HepG2 (cell line): ENCODE measurements around the gene FEV. TPM values are rescaled to one million over a fixed set of nuclear protein-coding genes. Genes with fewer than 3 reads are reported as not detected.

Experiments
- ATAC-seq: fragments of 200-7000 bp; cut with Tn5 transposase; 3 replicates; pipeline ENCODE4 v1.9.1; 2020; ENCODE audit warnings: mild to moderate bottlenecking, moderate library complexity
- BruUV-seq: library from RNA; stranded (reverse); fragments of 400-500 nt; replicated peaks from 2 replicates; lab custom pipeline; 2021; lab: Mats Ljungman, UMichigan
- CTCF ChIA-PET: fragments of 300-600 bp; formaldehyde crosslinking; extraction: SDS; loops from one replicate; lab custom pipeline; 2021; ENCODE audit warnings: low total read pairs, inconsistent platforms, low intra/inter-chr PET ratio; lab: Yijun Ruan, JAX
- POLR2A ChIA-PET: fragments of 350-600 bp; sonication (Branson Sonifier 250); formaldehyde crosslinking; loops from one replicate; lab custom pipeline; 2020; ENCODE audit warnings: antibody characterized with exemption, inconsistent platforms; lab: Yijun Ruan, JAX
- DNase-seq: peaks from one replicate; pipeline ENCODE4 v3.0.0-alpha.2; 2015; ENCODE audit warnings: low spot score
- FAIRE-seq: peaks from 3 replicates; lab custom pipeline; 2011; peaks lifted over from hg19 to GRCh38; lab: Jason Lieb, UNC
- H2AFZ ChIP-seq: one replicate; pipeline ENCODE4 v1.6.1; 2011; ENCODE audit warnings: low read length, inconsistent platforms
- H3K27ac ChIP-seq: fragments of 300-600 bp; 3 replicates; pipeline ENCODE4 v1.8.0; 2011; ENCODE audit warnings: mixed run types, mild to moderate bottlenecking, mixed read lengths, low read length, inconsistent platforms; ENCODE audit not compliant: insufficient read depth; ENCODE audit errors: extremely low read length
- H3K27me3 ChIP-seq, 2 experiments: fragments of 200-600 bp in 1 of 2; 2 replicates in 1 of 2; 3 replicates in 1 of 2; pipeline versions ENCODE4 v1.6.0 to v1.8.0; 2011; ENCODE audit warnings: low read length in 2 of 2, mild to moderate bottlenecking in 2 of 2, moderate library complexity in 2 of 2, inconsistent platforms in 1 of 2; ENCODE audit not compliant: insufficient read depth in 2 of 2, control insufficient read depth in 1 of 2
- H3K36me3 ChIP-seq, 2 experiments: fragments of 200-600 bp in 1 of 2; replicated peaks in 1 of 2; 2 replicates in 1 of 2; 3 replicates in 1 of 2; pipeline versions ENCODE4 v1.5.1 to v1.8.0; 2011; ENCODE audit warnings: low read length in 2 of 2, inconsistent platforms in 1 of 2; ENCODE audit not compliant: insufficient read depth in 2 of 2, control insufficient read depth in 1 of 2
- H3K4me1 ChIP-seq: 2 replicates; pipeline ENCODE4 v1.5.1; 2012; ENCODE audit warnings: low read length, inconsistent platforms; ENCODE audit not compliant: insufficient read depth
- H3K4me2 ChIP-seq: 2 replicates; pipeline ENCODE4 v1.6.0; 2011; ENCODE audit warnings: low read depth, low read length, inconsistent platforms
- H3K4me3 ChIP-seq, 3 experiments: fragments of 200-600 bp in 1 of 3; sonication (generic), shearing (Covaris generic) in 1 of 3; replicated peaks in 1 of 3; 2 replicates each; pipeline ENCODE4 v1.5.1; 2011 to 2016; ENCODE audit warnings: low read length in 3 of 3, inconsistent platforms in 2 of 3, low read depth in 2 of 3, mild to moderate bottlenecking in 2 of 3, control low read depth in 1 of 3, mixed read lengths in 1 of 3; ENCODE audit not compliant: insufficient read depth in 1 of 3
- H3K79me2 ChIP-seq: one replicate; pipeline ENCODE4 v1.6.1; 2011; ENCODE audit warnings: low read length, inconsistent platforms; ENCODE audit not compliant: insufficient read depth
- H3K9ac ChIP-seq: 2 replicates; pipeline ENCODE4 v1.6.0; 2011; ENCODE audit warnings: mild to moderate bottlenecking, low read depth, low read length, inconsistent platforms; ENCODE audit not compliant: insufficient read depth
- H3K9me3 ChIP-seq: 2 replicates; pipeline ENCODE4 v1.5.1; 2012; ENCODE audit warnings: mild to moderate bottlenecking, low read length
- H4K20me1 ChIP-seq: 2 replicates; pipeline ENCODE4 v1.6.0; 2011; ENCODE audit warnings: inconsistent platforms, mild to moderate bottlenecking, low read length, moderate library complexity; ENCODE audit not compliant: insufficient read depth
- CHD2 ChIP-seq: IDR thresholded peaks from 2 replicates; pipeline ENCODE4 v1.6.1; 2011; ENCODE audit warnings: low read depth, low read length, improper control_type of control experiment
- FOXA3 ChIP-seq: IDR thresholded peaks from 2 replicates; pipeline ENCODE4 v1.6.1; 2016; ENCODE audit warnings: missing genetic modification reagents, missing compliant biosample characterization
- HNRNPLL ChIP-seq: fragments of 200-400 bp; formaldehyde crosslinking; IDR thresholded peaks from 2 replicates; pipeline ENCODE4 v1.6.1; 2017; ENCODE audit warnings: mild to moderate bottlenecking, low read depth, low read length; ENCODE audit not compliant: poor library complexity, severe bottlenecking
- HNRNPUL1 ChIP-seq: fragments of 200-400 bp; formaldehyde crosslinking; IDR thresholded peaks from 2 replicates; pipeline ENCODE4 v1.6.1; 2017; ENCODE audit warnings: low read depth, mild to moderate bottlenecking, low read length, moderate library complexity
- HOXA3 ChIP-seq: sonication (generic); formaldehyde crosslinking; IDR thresholded peaks from 2 replicates; pipeline ENCODE4 v1.5.0; 2020; ENCODE audit warnings: missing genetic modification reagents
- JDP2 ChIP-seq: sonication (generic); formaldehyde crosslinking; IDR thresholded peaks from 2 replicates; pipeline ENCODE4 v1.8.1; 2022; ENCODE audit warnings: missing genetic modification reagents, borderline replicate concordance
- KLF9 ChIP-seq: IDR thresholded peaks from 2 replicates; pipeline ENCODE4 v1.6.1; 2016; ENCODE audit warnings: low read depth
- MAFF ChIP-seq: IDR thresholded peaks from 2 replicates; pipeline ENCODE4 v1.6.1; 2011; ENCODE audit warnings: low read depth, low read length, improper control_type of control experiment
- SETDB1 ChIP-seq: sonication (generic); formaldehyde crosslinking; IDR thresholded peaks from 2 replicates; pipeline ENCODE4 v1.5.1; 2020; ENCODE audit warnings: missing genetic modification reagents, mild to moderate bottlenecking, borderline replicate concordance
- ZNF121 ChIP-seq: sonication (generic); formaldehyde crosslinking; IDR thresholded peaks from 2 replicates; pipeline ENCODE4 v1.5.0; 2020; ENCODE audit warnings: mild to moderate bottlenecking, missing genetic modification reagents
- ZNF777 ChIP-seq: sonication (generic); formaldehyde crosslinking; IDR thresholded peaks from 2 replicates; pipeline ENCODE4 v1.4.0; 2020; ENCODE audit warnings: missing genetic modification reagents
- WGBS: methylation state at CpG from one replicate; pipeline ENCODE4 v1.1.6; 2017; ENCODE audit warnings: low lambda C conversion rate; 5-methylcytosine and 5-hydroxymethylcytosine counted together
- in situ Hi-C: cut with HindIII; loops from 2 replicates; pipeline ENCODE4 v1.10.0; 2017; ENCODE audit warnings: low pct_unique_long_range_greater_than_20kb; ENCODE audit not compliant: extremely low pct_ligation_motif_present
- intact Hi-C: fragments of 100-400 bp; cut with micrococcal nuclease; formaldehyde crosslinking; loops from one replicate; pipeline ENCODE4 v1.10.0; 2022; ENCODE audit not compliant: unreplicated experiment
- polyA plus RNA-seq, 8 experiments: library from polyadenylated mRNA; depleted of rRNA in 3 of 8; stranded (reverse) in 7 of 8; unstranded in 1 of 8; fragments of >200 nt; fragmentation: Illumina TruSeq in 4 of 8; extraction: Trizol in 4 of 8; gene quantifications; 2 replicates each; pipeline versions ENCODE4 v1.2.1 to v1.2.3, GENCODE V29; 2011 to 2016; ENCODE audit warnings: low read depth in 4 of 8, missing spikeins in 1 of 8, mixed read lengths in 1 of 8; ENCODE audit not compliant: insufficient read depth in 1 of 8
- total RNA-seq, 5 experiments: library from RNA; depleted of rRNA; stranded (reverse); fragments of >200 nt; fragmentation: Illumina TruSeq; extraction: Trizol; gene quantifications; 2 replicates each; pipeline ENCODE4 v1.2.3, GENCODE V29; 2016; ENCODE audit warnings: low read depth in 1 of 5
- TF ChIP-seq, protein P1 (sequence below): sonication (generic); formaldehyde crosslinking; IDR thresholded peaks from 2 replicates; pipeline ENCODE4 v1.4.0; 2020; ENCODE audit warnings: missing genetic modification reagents
- TF ChIP-seq, protein P2 (sequence below): sonication (generic); formaldehyde crosslinking; IDR thresholded peaks from 2 replicates; pipeline ENCODE4 v1.8.1; 2023; ENCODE audit warnings: mild to moderate bottlenecking, missing genetic modification reagents
- TF ChIP-seq, protein P3 (sequence below): IDR thresholded peaks from 2 replicates; pipeline ENCODE4 v1.6.1; 2012; ENCODE audit warnings: inconsistent platforms
- TF ChIP-seq, protein P4 (sequence below): sonication (generic); formaldehyde crosslinking; conservative IDR thresholded peaks from 2 replicates; pipeline ENCODE4 v1.8.0; 2022; ENCODE audit warnings: mild to moderate bottlenecking, moderate library complexity, missing genetic modification reagents

Gene FEV
- total and polyA plus RNA-seq, 2 of the 13 experiments (the other 11 are each of a cell fraction or from before 2014, with no cell fraction given): not detected

DNA sequence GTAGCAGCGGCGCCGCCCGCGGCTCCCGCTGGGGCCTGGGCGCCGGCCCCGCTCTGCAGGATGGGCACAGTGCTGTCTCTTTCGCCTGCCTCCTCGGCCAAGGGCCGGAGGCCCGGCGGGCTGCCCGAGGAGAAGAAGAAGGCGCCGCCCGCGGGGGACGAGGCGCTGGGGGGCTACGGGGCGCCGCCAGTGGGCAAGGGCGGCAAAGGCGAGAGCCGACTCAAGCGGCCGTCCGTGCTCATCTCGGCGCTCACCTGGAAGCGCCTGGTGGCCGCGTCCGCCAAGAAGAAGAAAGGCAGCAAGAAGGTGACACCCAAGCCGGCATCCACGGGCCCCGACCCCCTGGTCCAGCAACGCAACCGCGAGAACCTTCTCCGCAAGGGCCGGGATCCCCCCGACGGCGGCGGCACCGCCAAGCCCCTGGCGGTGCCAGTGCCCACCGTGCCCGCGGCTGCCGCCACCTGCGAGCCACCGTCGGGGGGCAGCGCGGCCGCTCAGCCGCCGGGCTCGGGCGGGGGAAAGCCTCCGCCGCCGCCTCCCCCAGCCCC, 25.1 kb downstream of the FEV start (continued):
- no peak for TF ChIP-seq ZNF121 (CRISPR knock-in tag)
- TF ChIP-seq KLF9: no peak
- TF ChIP-seq, protein P1, sequence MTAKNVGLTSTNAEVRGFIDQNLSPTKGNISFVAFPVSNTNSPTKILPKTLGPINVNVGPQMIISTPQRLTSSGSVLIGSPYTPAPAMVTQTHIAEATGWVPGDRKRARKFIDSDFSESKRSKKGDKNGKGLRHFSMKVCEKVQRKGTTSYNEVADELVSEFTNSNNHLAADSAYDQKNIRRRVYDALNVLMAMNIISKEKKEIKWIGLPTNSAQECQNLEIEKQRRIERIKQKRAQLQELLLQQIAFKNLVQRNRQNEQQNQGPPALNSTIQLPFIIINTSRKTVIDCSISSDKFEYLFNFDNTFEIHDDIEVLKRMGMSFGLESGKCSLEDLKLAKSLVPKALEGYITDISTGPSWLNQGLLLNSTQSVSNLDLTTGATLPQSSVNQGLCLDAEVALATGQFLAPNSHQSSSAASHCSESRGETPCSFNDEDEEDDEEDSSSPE (CRISPR knock-in tag): no peak
- TF ChIP-seq JDP2 (CRISPR knock-in tag): no peak
- TF ChIP-seq, protein P2, sequence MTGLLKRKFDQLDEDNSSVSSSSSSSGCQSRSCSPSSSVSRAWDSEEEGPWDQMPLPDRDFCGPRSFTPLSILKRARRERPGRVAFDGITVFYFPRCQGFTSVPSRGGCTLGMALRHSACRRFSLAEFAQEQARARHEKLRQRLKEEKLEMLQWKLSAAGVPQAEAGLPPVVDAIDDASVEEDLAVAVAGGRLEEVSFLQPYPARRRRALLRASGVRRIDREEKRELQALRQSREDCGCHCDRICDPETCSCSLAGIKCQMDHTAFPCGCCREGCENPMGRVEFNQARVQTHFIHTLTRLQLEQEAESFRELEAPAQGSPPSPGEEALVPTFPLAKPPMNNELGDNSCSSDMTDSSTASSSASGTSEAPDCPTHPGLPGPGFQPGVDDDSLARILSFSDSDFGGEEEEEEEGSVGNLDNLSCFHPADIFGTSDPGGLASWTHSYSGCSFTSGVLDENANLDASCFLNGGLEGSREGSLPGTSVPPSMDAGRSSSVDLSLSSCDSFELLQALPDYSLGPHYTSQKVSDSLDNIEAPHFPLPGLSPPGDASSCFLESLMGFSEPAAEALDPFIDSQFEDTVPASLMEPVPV: no peak
- peak; percentile 75 for TF ChIP-seq ZNF777 (CRISPR knock-in tag)
- no peak for TF ChIP-seq HNRNPUL1
- TF ChIP-seq MAFF: no peak

DNA sequence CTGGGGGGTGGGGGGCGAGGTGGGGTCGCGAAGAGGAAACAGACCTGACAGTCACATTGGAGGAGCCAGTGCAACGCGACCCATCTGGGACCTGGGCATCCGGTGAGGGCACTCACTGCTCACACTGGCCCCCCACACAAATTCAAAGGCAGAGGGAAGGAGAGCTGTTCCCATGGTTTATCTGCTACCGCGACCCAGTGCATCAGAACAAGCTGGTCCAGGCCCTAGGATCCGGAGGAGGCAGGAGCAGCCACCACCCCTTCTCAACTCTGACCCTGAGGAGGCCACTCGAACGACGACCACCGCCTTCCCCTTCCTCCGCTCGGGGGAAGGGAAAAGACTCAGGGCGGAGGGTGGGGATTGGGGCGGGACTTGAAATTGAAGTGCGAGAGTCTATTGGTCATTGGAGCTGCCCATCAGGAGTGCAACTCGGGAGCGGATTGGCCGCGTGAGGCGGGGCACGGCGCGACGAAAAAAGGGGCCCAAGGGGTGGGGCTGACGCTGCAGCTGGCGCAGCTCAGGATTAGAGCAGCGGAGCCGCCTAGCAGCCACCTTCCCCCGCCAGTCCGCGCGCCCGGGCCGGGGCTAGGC, 25.7 kb downstream of the FEV start, which contains the start of gene CDK5R2:
TSS of gene CDK5R2 (plus strand) at position 526 of the 591 bp plus-strand sequence. CDS start 155 bp downstream, outside the sequence.
- CTCF ChIA-PET: no interaction called here
- in situ Hi-C loops: no loop called here
- WGBS: 12% methylated on average over 28 of the region's 37 CpGs
- TF ChIP-seq HOXA3 (CRISPR knock-in tag): peak; percentile 20; the same call in 1 of the 2 replicates
- TF ChIP-seq, protein P3, sequence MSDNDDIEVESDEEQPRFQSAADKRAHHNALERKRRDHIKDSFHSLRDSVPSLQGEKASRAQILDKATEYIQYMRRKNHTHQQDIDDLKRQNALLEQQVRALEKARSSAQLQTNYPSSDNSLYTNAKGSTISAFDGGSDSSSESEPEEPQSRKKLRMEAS: no peak
- TF ChIP-seq, protein P4, sequence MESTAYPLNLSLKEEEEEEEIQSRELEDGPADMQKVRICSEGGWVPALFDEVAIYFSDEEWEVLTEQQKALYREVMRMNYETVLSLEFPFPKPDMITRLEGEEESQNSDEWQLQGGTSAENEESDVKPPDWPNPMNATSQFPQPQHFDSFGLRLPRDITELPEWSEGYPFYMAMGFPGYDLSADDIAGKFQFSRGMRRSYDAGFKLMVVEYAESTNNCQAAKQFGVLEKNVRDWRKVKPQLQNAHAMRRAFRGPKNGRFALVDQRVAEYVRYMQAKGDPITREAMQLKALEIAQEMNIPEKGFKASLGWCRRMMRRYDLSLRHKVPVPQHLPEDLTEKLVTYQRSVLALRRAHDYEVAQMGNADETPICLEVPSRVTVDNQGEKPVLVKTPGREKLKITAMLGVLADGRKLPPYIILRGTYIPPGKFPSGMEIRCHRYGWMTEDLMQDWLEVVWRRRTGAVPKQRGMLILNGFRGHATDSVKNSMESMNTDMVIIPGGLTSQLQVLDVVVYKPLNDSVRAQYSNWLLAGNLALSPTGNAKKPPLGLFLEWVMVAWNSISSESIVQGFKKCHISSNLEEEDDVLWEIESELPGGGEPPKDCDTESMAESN (CRISPR knock-in tag): 0 out of 2 replicates have a peak, but pooled peaks have one; percentile 32
- no peak for TF ChIP-seq FOXA3 (CRISPR knock-in tag)
- peak; percentile 67 for TF ChIP-seq HNRNPLL
- TF ChIP-seq SETDB1 (CRISPR knock-in tag): no peak
- TF ChIP-seq CHD2: no peak
- TF ChIP-seq, protein P1 (CRISPR knock-in tag): 0 out of 2 replicates have a peak, but pooled peaks have one; percentile 26

More for the DNA sequence above, 25.7 kb downstream of the FEV start, which contains the start of gene CDK5R2:
- H2AFZ ChIP-seq: no peak within 1 kb of the TSS
- no peak within 1 kb of the TSS for H3K27ac ChIP-seq
- ATAC-seq (peak; percentile 88), FAIRE-seq (peak; percentile 65), DNase-seq (peak; percentile 69)
- peaks cover 33% of the 10 kb centered on the region for H3K4me1 ChIP-seq
- no peaks in the 10 kb centered on the region for H3K79me2 ChIP-seq
- H3K9me3 ChIP-seq: no peaks in the 10 kb centered on the region
- intact Hi-C loops: loop anchor here (10.0 kb wide), 1 partner anchor 94 kb away; no protein-coding TSS in a partner anchor
- no peak within 1 kb of the TSS for H3K9ac ChIP-seq
- peak within 1 kb of the TSS; percentile 79 for H3K4me2 ChIP-seq
- no TSS peak for BruUV-seq
- POLR2A ChIA-PET: interaction anchor here (0.9 kb wide), 1 partner anchor 99 kb away, joined by 3 read pairs; no protein-coding TSS in a partner anchor
- H3K4me3 ChIP-seq: peak within 1 kb of the TSS; percentile 39 to 67 (median 43); a peak in 5 of 6 replicates
- no peaks in the 10 kb centered on the region for H3K36me3 ChIP-seq
- peaks cover 11 to 79% of the 10 kb centered on the region in 2 experiments for H3K27me3 ChIP-seq
- H4K20me1 ChIP-seq: peaks cover 17% of the 10 kb centered on the region; the same call in 1 of the 2 replicates
